ENCODE results near the gene CANX. TPM values are rescaled to one million over a fixed set of nuclear protein-coding genes. Genes with fewer than 3 reads are reported as not detected.

Gene CANX
- total and polyA plus RNA-seq, 9 of the 15 experiments (the other 6 are each of a cell fraction or from before 2014, with no cell fraction given), result 155 to 893 (median 589) TPM

DNA sequence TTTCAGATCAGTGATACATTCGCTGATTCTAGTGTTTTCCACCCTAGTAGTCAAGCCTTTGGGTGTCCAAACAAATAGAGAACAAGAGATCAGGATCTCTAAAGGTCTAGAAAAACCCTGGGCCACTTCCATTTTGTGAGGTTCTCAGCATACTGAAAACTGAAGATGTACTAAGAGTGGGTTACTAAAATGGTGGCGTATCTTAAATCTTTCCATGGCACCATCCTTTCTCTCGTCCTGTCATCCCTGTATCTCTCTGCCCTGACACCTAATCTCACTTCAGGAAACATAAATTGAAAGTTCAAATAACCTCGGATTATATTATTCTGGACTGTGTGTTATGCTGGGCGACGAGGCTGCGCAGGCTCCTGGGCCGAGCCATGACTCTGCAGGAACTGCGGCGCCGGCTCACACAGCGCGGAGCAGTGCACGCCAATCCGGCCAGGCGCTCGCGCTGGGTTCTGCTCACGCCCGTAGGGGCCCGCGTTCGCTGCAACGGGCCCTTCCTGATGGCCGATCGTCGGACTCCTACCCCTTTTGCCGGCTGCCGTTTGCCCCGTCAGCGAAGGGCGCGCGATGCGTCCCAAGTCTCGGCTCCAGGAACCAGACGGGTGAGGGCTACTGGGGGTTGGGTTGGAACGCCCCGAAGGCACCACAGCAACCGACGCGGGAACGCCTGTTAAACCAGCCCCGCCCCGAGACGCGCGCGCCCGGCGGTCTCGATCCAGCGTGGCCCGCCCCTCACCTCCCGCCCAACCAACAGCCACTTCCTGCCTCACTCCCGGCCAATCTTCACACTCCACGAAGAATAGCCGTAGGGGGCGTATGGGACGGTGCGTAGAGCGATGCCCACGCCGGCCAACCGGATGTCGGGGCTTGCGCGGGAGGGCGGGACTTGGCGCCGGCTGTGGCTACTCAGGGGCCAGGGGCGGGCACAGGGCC is 503 bp upstream of the CANX start (continued):
- TF ChIP-seq DACH1 (IDR thresholded peaks at IDR 0.05; ENCODE audit: partially characterized antibody) (no peak), DMBX1 (CRISPR knock-in tag; IDR thresholded peaks at IDR 0.05; ENCODE audit: borderline replicate concordance) (peak; percentile 67), NR2C2 (CRISPR knock-in tag; IDR thresholded peaks at IDR 0.05) (no peak), NR2C2 (tag; IDR thresholded peaks at IDR 0.05) (no peak), FOXJ2 (tag; IDR thresholded peaks at IDR 0.05) (no peak), CXXC5 (CRISPR knock-in tag; IDR thresholded peaks at IDR 0.05) (peak; percentile 86), POLR2AphosphoS2 (IDR thresholded peaks at IDR 0.05; ENCODE audit: low read length) (no peak; the same call in 1 of the 2 replicates), NFE2L1 (tag; IDR thresholded peaks at IDR 0.05; ENCODE audit: borderline replicate concordance, low read depth) (no peak), NCOR1 (IDR thresholded peaks at IDR 0.05) (no peak), TEAD4 (IDR thresholded peaks at IDR 0.05; ENCODE audit: low read length) (peak; percentile 77), TEAD4 (CRISPR knock-in tag; IDR thresholded peaks at IDR 0.05; ENCODE audit: borderline replicate concordance) (no peak), ELF2 (CRISPR knock-in tag; IDR thresholded peaks at IDR 0.05) (peak; percentile 14; the same call in 1 of the 2 replicates)
- TF ChIP-seq, protein P1, sequence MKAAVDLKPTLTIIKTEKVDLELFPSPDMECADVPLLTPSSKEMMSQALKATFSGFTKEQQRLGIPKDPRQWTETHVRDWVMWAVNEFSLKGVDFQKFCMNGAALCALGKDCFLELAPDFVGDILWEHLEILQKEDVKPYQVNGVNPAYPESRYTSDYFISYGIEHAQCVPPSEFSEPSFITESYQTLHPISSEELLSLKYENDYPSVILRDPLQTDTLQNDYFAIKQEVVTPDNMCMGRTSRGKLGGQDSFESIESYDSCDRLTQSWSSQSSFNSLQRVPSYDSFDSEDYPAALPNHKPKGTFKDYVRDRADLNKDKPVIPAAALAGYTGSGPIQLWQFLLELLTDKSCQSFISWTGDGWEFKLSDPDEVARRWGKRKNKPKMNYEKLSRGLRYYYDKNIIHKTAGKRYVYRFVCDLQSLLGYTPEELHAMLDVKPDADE (conservative IDR thresholded peaks at IDR 0.05; ENCODE audit: control insufficient read depth, low read depth, low read length), result no peak
- TF ChIP-seq, protein P2, sequence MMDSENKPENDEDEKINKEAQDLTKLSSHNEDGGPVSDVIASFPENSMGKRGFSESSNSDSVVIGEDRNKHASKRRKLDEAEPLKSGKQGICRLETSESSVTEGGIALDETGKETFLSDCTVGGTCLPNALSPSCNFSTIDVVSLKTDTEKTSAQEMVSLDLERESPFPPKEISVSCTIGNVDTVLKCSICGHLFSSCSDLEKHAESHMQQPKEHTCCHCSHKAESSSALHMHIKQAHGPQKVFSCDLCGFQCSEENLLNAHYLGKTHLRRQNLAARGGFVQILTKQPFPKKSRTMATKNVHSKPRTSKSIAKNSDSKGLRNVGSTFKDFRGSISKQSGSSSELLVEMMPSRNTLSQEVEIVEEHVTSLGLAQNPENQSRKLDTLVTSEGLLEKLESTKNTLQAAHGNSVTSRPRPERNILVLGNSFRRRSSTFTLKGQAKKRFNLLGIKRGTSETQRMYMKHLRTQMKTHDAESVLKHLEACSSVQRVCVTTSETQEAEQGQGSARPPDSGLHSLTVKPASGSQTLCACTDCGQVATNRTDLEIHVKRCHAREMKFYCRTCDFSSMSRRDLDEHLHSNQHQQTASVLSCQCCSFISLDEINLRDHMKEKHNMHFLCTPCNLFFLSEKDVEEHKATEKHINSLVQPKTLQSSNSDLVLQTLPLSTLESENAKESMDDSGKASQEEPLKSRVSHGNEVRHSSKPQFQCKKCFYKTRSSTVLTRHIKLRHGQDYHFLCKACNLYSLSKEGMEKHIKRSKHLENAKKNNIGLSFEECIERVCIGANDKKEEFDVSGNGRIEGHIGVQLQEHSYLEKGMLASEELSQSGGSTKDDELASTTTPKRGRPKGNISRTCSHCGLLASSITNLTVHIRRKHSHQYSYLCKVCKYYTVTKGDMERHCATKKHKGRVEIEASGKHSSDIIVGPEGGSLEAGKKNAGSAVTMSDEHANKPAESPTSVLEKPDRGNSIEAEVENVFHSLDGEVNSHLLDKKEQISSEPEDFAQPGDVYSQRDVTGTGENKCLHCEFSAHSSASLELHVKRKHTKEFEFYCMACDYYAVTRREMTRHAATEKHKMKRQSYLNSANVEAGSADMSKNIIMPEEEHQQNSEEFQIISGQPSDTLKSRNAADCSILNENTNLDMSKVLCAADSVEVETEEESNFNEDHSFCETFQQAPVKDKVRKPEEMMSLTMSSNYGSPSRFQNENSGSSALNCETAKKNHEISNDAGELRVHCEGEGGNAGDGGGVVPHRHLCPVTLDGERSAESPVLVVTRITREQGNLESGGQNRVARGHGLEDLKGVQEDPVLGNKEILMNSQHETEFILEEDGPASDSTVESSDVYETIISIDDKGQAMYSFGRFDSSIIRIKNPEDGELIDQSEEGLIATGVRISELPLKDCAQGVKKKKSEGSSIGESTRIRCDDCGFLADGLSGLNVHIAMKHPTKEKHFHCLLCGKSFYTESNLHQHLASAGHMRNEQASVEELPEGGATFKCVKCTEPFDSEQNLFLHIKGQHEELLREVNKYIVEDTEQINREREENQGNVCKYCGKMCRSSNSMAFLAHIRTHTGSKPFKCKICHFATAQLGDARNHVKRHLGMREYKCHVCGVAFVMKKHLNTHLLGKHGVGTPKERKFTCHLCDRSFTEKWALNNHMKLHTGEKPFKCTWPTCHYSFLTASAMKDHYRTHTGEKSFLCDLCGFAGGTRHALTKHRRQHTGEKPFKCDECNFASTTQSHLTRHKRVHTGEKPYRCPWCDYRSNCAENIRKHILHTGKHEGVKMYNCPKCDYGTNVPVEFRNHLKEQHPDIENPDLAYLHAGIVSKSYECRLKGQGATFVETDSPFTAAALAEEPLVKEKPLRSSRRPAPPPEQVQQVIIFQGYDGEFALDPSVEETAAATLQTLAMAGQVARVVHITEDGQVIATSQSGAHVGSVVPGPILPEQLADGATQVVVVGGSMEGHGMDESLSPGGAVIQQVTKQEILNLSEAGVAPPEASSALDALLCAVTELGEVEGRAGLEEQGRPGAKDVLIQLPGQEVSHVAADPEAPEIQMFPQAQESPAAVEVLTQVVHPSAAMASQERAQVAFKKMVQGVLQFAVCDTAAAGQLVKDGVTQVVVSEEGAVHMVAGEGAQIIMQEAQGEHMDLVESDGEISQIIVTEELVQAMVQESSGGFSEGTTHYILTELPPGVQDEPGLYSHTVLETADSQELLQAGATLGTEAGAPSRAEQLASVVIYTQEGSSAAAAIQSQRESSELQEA (IDR thresholded peaks at IDR 0.05; ENCODE audit: low read depth), result no peak
- TF ChIP-seq, protein P3, sequence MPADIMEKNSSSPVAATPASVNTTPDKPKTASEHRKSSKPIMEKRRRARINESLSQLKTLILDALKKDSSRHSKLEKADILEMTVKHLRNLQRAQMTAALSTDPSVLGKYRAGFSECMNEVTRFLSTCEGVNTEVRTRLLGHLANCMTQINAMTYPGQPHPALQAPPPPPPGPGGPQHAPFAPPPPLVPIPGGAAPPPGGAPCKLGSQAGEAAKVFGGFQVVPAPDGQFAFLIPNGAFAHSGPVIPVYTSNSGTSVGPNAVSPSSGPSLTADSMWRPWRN (IDR thresholded peaks at IDR 0.05; ENCODE audit: low read depth), result no peak
